ENCODE measurements around the gene SLC1A6.

The SLC1A6 gene

DNA sequence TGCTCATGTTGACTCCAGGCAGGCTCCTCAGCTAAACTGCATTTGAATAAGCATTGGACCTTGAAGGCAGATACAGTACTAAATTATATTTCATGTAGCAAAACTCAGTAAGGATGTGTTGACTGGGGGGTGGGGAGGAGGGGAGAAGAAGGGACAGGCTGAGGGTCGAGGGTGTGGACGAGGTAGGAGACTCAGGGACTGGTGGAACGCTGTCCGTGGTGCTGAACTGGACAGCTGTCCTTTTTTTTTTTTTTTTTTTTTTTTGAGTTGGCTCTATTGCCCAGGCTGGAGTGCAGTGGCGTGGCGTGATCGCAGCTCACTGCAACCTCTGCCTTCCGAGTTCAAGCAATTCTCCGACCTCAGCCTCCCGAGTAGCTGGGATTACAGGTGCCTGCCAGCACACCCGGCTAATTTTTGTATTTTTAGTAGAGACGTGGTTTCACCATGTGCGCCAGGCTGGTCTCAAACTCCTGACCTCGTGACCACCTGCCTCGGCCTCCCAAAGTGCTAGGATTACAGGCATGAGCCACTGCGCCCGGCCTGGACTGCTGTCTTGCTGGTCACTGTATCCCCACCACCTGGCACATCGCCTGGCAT lies 36.4 kb upstream of the SLC1A6 start:
- TF ChIP-seq, protein P1, sequence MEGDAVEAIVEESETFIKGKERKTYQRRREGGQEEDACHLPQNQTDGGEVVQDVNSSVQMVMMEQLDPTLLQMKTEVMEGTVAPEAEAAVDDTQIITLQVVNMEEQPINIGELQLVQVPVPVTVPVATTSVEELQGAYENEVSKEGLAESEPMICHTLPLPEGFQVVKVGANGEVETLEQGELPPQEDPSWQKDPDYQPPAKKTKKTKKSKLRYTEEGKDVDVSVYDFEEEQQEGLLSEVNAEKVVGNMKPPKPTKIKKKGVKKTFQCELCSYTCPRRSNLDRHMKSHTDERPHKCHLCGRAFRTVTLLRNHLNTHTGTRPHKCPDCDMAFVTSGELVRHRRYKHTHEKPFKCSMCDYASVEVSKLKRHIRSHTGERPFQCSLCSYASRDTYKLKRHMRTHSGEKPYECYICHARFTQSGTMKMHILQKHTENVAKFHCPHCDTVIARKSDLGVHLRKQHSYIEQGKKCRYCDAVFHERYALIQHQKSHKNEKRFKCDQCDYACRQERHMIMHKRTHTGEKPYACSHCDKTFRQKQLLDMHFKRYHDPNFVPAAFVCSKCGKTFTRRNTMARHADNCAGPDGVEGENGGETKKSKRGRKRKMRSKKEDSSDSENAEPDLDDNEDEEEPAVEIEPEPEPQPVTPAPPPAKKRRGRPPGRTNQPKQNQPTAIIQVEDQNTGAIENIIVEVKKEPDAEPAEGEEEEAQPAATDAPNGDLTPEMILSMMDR (IDR thresholded peaks at IDR 0.05) = no peak
- Histone ChIP-seq H3K27ac (no peak overlapping the region), H3K9me3 (no peaks in the 10 kb centered on the region), H3K27me3 (peaks cover 69% of the 10 kb centered on the region), H3K4me1 (ENCODE audit: control insufficient read depth in 1 of 2, insufficient read depth in 1 of 2, low read depth in 1 of 2, low read length in 1 of 2) (no peaks in the 10 kb centered on the region), H3K36me3 (no peaks in the 10 kb centered on the region), H3K4me3 (ENCODE audit: low read depth in 1 of 2, low read length in 1 of 2) (no peak overlapping the region)

DNA sequence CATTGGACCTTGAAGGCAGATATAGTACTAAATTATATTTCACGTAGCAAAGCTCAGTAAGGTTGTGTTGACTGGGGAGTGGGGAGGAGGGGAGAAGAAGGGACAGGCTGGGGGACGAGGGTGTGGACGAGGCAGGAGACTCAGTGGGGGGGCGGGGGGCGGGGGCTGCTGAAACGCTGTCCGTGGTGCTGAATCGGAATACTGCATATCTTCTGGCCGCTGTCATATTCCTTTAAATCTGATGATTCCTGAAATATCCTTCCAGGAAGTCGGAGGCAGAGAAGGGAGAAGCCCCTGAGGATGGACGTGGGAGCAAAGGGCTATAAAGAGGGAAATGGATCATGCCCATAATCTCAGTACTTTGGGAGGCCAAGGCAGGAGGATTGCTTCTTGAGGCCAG lies 34.9 kb upstream of the SLC1A6 start:
- peaks cover 76% of the 10 kb centered on the region for H3K27me3 ChIP-seq
- H3K36me3 ChIP-seq = no peaks in the 10 kb centered on the region
- TF ChIP-seq, protein P1 (IDR thresholded peaks at IDR 0.05) = no peak
- H3K27ac ChIP-seq = no peak overlapping the region
- H3K9me3 ChIP-seq = no peaks in the 10 kb centered on the region
- no peaks in the 10 kb centered on the region for H3K4me1 ChIP-seq (ENCODE audit: control insufficient read depth in 1 of 2, insufficient read depth in 1 of 2, low read depth in 1 of 2, low read length in 1 of 2)
- H3K4me3 ChIP-seq (ENCODE audit: low read depth in 1 of 2, low read length in 1 of 2) = no peak overlapping the region

DNA sequence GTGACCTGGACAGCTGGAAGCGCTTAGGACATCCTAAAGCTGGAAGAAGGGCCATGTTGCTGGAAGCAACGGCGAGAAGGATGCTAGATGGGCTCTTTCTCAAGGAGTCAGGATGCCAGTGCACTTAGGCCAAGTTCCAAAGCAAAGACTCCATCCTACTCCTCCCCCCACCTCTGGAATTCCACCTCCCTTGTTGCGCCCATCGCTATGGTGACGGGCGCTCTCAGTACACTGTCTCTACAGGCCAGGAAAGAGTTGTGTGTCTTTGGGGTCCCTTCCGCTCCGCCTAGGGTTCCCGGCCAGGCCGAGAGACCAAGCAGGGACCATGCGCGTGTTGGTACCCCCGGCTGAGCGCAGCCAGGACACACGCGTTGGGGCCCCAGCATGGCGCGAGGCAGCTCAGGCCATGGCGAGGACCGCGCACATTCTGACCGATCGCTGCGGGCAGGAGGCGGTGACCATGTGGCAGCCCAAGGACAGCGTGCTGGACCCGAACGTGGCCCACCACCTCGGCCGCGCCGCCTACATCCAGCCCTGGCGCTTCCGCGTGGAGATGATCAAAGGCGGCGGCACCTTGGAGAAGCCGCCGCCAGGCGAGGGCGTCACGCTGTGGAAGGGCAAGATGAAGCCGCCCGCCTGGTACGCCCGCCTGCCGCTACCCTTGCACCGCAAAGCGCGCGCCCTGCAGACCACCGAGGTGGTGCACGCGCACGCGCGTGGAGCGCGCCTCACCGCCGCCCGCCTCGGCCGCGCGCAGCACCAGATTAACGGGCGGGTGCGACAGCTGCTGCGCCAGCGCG lies 31.0 kb upstream of the SLC1A6 start:
- Histone ChIP-seq H3K9me3 (no peaks in the 10 kb centered on the region), H3K36me3 (no peaks in the 10 kb centered on the region), H3K27ac (no peak overlapping the region), H3K27me3 (peaks cover 70% of the 10 kb centered on the region), H3K4me1 (ENCODE audit: control insufficient read depth in 1 of 2, insufficient read depth in 1 of 2, low read depth in 1 of 2, low read length in 1 of 2) (no peaks in the 10 kb centered on the region), H3K4me3 (ENCODE audit: low read depth in 1 of 2, low read length in 1 of 2) (no peak overlapping the region)
- TF ChIP-seq, protein P1 (IDR thresholded peaks at IDR 0.05) = no peak

DNA sequence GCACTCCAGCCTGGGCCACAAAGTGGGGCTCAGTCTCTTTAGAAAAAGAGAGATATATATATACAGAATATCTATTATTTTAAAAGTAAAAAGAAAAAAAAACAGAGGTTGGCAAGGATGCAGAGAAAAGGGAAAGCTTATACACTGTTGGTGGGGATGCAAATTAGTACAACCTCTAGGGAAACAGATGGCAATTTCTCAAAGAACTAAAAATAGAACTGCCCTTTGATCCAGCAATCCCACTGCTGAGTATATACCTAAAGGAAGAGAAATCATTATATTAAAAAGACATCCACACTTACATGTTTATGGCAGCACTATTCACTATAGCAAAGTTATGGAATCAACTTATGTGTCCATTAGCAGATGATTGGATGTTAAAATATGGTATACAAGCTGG lies 28.6 kb upstream of the SLC1A6 start:
- TF ChIP-seq, protein P1 (IDR thresholded peaks at IDR 0.05) = no peak
- H3K4me1 ChIP-seq (ENCODE audit: control insufficient read depth in 1 of 2, insufficient read depth in 1 of 2, low read depth in 1 of 2, low read length in 1 of 2) = no peaks in the 10 kb centered on the region
- no peak overlapping the region for H3K4me3 ChIP-seq (ENCODE audit: low read depth in 1 of 2, low read length in 1 of 2)
- H3K27me3 ChIP-seq = peaks cover 55% of the 10 kb centered on the region
- no peaks in the 10 kb centered on the region for H3K9me3 ChIP-seq
- no peak overlapping the region for H3K27ac ChIP-seq
- H3K36me3 ChIP-seq = no peaks in the 10 kb centered on the region

DNA sequence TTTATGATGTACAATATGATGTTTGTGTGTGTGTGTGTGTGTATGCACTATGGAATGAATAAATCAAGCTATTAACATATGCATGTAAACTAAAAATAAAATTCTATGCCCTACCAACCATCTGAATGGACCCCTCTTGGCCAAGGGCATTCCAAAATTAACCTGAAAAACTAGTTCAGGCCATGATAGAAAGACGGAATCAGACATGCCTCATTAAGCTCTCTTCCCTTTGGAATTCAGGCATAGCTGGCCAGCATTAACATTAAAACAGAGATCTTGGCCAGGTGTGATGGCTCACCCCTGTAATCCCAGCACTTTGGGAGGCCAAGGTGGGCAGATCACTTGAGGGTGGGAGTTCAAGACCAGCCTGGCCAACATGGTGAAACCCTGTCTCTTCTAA lies 18.3 kb upstream of the SLC1A6 start:
- no peaks in the 10 kb centered on the region for H3K9me3 ChIP-seq
- H3K27ac ChIP-seq = no peak overlapping the region
- H3K36me3 ChIP-seq = no peaks in the 10 kb centered on the region
- H3K4me1 ChIP-seq (ENCODE audit: control insufficient read depth in 1 of 2, insufficient read depth in 1 of 2, low read depth in 1 of 2, low read length in 1 of 2) = no peaks in the 10 kb centered on the region
- H3K27me3 ChIP-seq = peaks cover 57% of the 10 kb centered on the region
- H3K4me3 ChIP-seq (ENCODE audit: low read depth in 1 of 2, low read length in 1 of 2) = no peak overlapping the region
- TF ChIP-seq, protein P1 (IDR thresholded peaks at IDR 0.05) = no peak
